Gastroesophageal sphincter (tissue), 3 donors: ENCODE measurements around the gene PNPLA7.

Experiments
- CTCF ChIP-seq, 4 experiments: fragments of 200-600 bp in 2 of 4; fragments of 450-650 bp in 2 of 4; sonication (generic) in 1 of 4; IDR thresholded peaks; one replicate each; pipeline ENCODE4 v1.5.1; 2017 to 2019; ENCODE audit warnings: antibody characterized with exemption in 4 of 4, mild to moderate bottlenecking in 2 of 4, moderate library complexity in 2 of 4
- EP300 ChIP-seq: sonication (generic); formaldehyde crosslinking; IDR thresholded peaks from one replicate; pipeline ENCODE4 v1.6.1; 2017; ENCODE audit warnings: antibody characterized with exemption, mild to moderate bottlenecking
- POLR2A ChIP-seq, 2 donors: fragments of 450-650 bp; IDR thresholded peaks; one replicate each; pipeline ENCODE4 v1.6.1; 2017; ENCODE audit warnings: antibody characterized with exemption in 2 of 2, mild to moderate bottlenecking in 2 of 2, moderate library complexity in 1 of 2
- POLR2AphosphoS5 ChIP-seq: sonication (generic); formaldehyde crosslinking; IDR thresholded peaks from one replicate; pipeline ENCODE4 v1.6.1; 2017; ENCODE audit warnings: antibody characterized with exemption

GRCh38 chr9:137552022-137552768, 2.0 kb upstream of the PNPLA7 start:
- TF ChIP-seq POLR2AphosphoS5: no peak
- TF ChIP-seq CTCF (IDR thresholded peaks at IDR 0.05): no peak
- TF ChIP-seq POLR2A (IDR thresholded peaks at IDR 0.05): no peak
- TF ChIP-seq EP300: no peak
